Renal cortex interstitium (tissue), 15 donors: ENCODE measurements around the gene TUBB4B. TPM values are rescaled to one million over a fixed set of nuclear protein-coding genes. Genes with fewer than 3 reads are reported as not detected.

Experiments
- DNase-seq, 11 donors: peaks; one replicate each; pipeline ENCODE4 v3.0.0-alpha.2; 2013; ENCODE audit warnings: low read depth in 9 of 11, low spot score in 4 of 11; ENCODE audit errors: extremely low read depth in 1 of 11
- long read RNA-seq, 16 experiments: transcript quantifications; one replicate each; lab custom pipeline, GENCODE V29; 2026
- polyA plus RNA-seq, 3 donors: library from polyadenylated mRNA; unstranded; fragments of 120-200 nt; gene quantifications; one replicate each; pipeline ENCODE4 v1.2.1, GENCODE V29; 2013; ENCODE audit not compliant: insufficient read length in 3 of 3

The TUBB4B gene
- polyA plus RNA-seq: 100 to 1,000 TPM; 331 to 492 (median 358) TPM
- long read RNA-seq, donor 1, transcript TUBB4B-201 (4 exons, 1,637 nt): major isoform, 177 of 449 reads
- long read RNA-seq, donor 1, partial matches to known transcripts: 268 of 449 reads
- long read RNA-seq, donor 1, other reads (novel, unspliced or antisense): 0 of 449 reads
- long read RNA-seq, donor 2, transcript TUBB4B-202 (3 exons, 2,035 nt): minor isoform, 5 of 214 reads
- long read RNA-seq, donor 2, transcript TUBB4B-201 (4 exons, 1,637 nt): major isoform, 194 of 214 reads
- long read RNA-seq, donor 2, partial matches to known transcripts: 15 of 214 reads
- long read RNA-seq, donor 2, other reads (novel, unspliced or antisense): 0 of 214 reads
- long read RNA-seq, donor 3, transcript TUBB4B-201 (4 exons, 1,637 nt): major isoform, 288 of 587 reads
- long read RNA-seq, donor 3, partial matches to known transcripts: 298 of 587 reads
- long read RNA-seq, donor 3, other reads (novel, unspliced or antisense): 0 of 587 reads
- long read RNA-seq, donor 4, transcript TUBB4B-201 (4 exons, 1,637 nt): major isoform, 169 of 245 reads
- long read RNA-seq, donor 4, partial matches to known transcripts: 75 of 245 reads
- long read RNA-seq, donor 4, other reads (novel, unspliced or antisense): 0 of 245 reads
- long read RNA-seq, donor 5: 0 reads
- long read RNA-seq, donor 6, transcript TUBB4B-201 (4 exons, 1,637 nt): major isoform, 157 of 168 reads
- long read RNA-seq, donor 6, partial matches to known transcripts: 11 of 168 reads
- long read RNA-seq, donor 6, other reads (novel, unspliced or antisense): 0 of 168 reads
- long read RNA-seq, donor 7, transcript TUBB4B-201 (4 exons, 1,637 nt): major isoform, 248 of 476 reads
- long read RNA-seq, donor 7, partial matches to known transcripts: 226 of 476 reads
- long read RNA-seq, donor 7, other reads (novel, unspliced or antisense): 0 of 476 reads
- long read RNA-seq, donor 8, transcript TUBB4B-201 (4 exons, 1,637 nt): major isoform, 345 of 364 reads
- long read RNA-seq, donor 8, partial matches to known transcripts: 18 of 364 reads
- long read RNA-seq, donor 8, other reads (novel, unspliced or antisense): 0 of 364 reads
- long read RNA-seq, donor 9, transcript TUBB4B-201 (4 exons, 1,637 nt): major isoform, 213 of 223 reads
- long read RNA-seq, donor 9, partial matches to known transcripts: 7 of 223 reads
- long read RNA-seq, donor 9, other reads (novel, unspliced or antisense): 0 of 223 reads
- long read RNA-seq, donor 10, transcript TUBB4B-201 (4 exons, 1,637 nt): major isoform, 237 of 258 reads
- long read RNA-seq, donor 10, partial matches to known transcripts: 17 of 258 reads
- long read RNA-seq, donor 10, other reads (novel, unspliced or antisense): 0 of 258 reads
- long read RNA-seq, donor 11, transcript TUBB4B-201 (4 exons, 1,637 nt): major isoform, 143 of 159 reads
- long read RNA-seq, donor 11, partial matches to known transcripts: 16 of 159 reads
- long read RNA-seq, donor 11, other reads (novel, unspliced or antisense): 0 of 159 reads
- long read RNA-seq, donor 12, transcript TUBB4B-201 (4 exons, 1,637 nt): major isoform, 87 of 87 reads
- long read RNA-seq, donor 12, partial matches to known transcripts: 0 of 87 reads
- long read RNA-seq, donor 12, other reads (novel, unspliced or antisense): 0 of 87 reads
- long read RNA-seq, donor 13: 0 reads
- long read RNA-seq, donor 14, transcript TUBB4B-201 (4 exons, 1,637 nt): major isoform, 176 of 192 reads
- long read RNA-seq, donor 14, partial matches to known transcripts: 13 of 192 reads
- long read RNA-seq, donor 14, other reads (novel, unspliced or antisense): 0 of 192 reads
- long read RNA-seq, donor 15, transcript TUBB4B-201 (4 exons, 1,637 nt): major isoform, 113 of 120 reads
- long read RNA-seq, donor 15, partial matches to known transcripts: 6 of 120 reads
- long read RNA-seq, donor 15, other reads (novel, unspliced or antisense): 0 of 120 reads
- long read RNA-seq, donor 16, transcript TUBB4B-202 (3 exons, 2,035 nt): minor isoform, 6 of 495 reads
- long read RNA-seq, donor 16, transcript TUBB4B-201 (4 exons, 1,637 nt): major isoform, 437 of 495 reads
- long read RNA-seq, donor 16, partial matches to known transcripts: 52 of 495 reads
- long read RNA-seq, donor 16, other reads (novel, unspliced or antisense): 0 of 495 reads

GRCh38 chr9:137240841-137241489, at the start of gene TUBB4B:
TUBB4B (plus strand) TSS chr9:137241287; CDS start chr9:137241361, 74 bp downstream.
- DNase-seq: peak; percentile 98 to 100 (median 99)

- DNase-seq: no peak
Observed at GRCh38 chr9:137191691-137192447, 49.2 kb upstream of the TUBB4B start.

- no peak for DNase-seq
Observed at GRCh38 chr9:137192448-137192780, 48.7 kb upstream of the TUBB4B start.

DNA sequence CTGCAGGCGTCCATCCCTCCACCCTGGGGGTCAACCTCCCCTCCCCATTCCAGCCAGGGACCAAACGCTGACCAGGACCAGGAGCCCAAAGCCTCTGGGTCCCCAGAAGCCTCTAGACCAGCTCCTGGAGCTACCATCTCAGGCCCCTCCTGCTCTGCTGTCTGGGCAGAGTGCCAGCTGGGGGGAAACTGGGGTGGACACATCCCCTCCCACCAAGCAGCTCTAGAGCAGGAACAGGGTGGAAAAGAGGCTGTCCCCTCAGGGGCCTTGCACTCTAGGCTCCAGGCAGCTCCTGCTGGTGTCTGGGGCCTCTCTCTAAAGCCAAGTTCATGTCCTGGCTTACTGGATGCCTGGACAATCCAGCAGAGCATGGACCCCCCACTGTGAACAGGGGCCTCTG, 48.2 kb upstream of the TUBB4B start:
- no peak for DNase-seq

GRCh38 chr9:137193771-137194170, 47.3 kb upstream of the TUBB4B start:
- no peak for DNase-seq

- DNase-seq: no peak
Observed at GRCh38 chr9:137194388-137194787, 46.7 kb upstream of the TUBB4B start.

- DNase-seq: no peak
Observed at GRCh38 chr9:137194909-137195308, 46.2 kb upstream of the TUBB4B start.

- DNase-seq: no peak
Observed at GRCh38 chr9:137195525-137196220, 45.4 kb upstream of the TUBB4B start.

DNA sequence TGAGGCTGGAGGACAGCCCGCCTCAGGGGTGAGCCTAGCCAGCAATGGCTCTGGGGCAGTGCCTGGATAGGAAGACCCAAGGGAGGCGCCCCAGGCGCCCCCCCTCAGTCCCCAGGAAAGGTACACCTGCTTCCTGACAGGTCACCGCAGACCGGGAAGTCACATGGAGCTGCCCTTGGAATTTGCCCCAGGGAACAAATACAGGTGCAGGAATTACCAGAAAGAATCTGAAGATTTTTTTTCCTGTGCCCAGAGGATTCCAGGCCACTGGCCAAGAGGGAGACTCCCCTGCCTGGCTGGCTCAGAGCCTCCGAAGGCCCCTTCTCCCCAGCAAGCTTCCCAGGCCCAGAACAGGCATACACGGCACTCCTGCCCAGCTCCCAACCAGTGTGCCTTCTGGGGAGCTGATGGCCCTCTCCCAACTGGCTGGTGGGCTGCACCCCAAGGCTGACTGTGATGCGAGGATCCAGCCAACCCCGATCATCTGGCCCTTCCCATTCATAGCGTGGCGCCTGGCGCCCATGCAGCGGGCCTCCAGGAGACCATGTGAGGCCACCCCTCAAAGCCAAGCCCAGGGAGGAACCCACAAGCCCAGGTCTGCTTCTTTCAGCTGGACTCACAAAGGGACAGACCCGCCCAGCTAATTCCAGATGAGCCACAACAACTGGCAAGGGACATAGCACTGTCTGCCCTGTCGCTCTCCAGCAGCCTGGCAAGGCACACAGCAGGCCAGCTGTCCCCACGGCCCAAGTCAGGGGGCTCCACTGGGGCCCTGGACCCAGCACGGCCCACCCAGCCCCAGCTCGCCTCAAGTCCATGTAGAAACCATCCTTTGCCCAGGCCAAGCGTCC, 42.8 kb upstream of the TUBB4B start:
- no peak for DNase-seq

DNA sequence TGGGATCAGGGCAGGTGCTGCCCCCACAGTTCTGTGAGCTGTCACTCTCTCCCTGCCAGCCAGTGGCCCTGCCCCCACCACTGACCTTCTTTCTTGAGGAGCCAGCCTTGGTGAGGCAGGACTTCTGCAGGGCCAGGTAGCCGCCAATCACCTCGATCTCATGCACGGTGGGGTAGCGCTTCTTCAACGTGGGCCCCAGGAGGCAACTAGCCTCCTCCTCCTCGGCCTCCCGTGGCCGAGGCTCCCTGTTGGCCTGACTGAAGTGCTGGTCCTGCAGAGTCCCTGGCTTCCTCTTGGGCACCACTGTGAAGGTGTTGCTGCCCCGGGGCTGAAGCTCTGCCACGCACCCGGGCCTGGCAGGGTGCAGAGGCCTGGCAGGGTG, 42.2 kb upstream of the TUBB4B start:
- no peak for DNase-seq

GRCh38 chr9:137199411-137200121, 41.5 kb upstream of the TUBB4B start:
- DNase-seq: no peak

DNA sequence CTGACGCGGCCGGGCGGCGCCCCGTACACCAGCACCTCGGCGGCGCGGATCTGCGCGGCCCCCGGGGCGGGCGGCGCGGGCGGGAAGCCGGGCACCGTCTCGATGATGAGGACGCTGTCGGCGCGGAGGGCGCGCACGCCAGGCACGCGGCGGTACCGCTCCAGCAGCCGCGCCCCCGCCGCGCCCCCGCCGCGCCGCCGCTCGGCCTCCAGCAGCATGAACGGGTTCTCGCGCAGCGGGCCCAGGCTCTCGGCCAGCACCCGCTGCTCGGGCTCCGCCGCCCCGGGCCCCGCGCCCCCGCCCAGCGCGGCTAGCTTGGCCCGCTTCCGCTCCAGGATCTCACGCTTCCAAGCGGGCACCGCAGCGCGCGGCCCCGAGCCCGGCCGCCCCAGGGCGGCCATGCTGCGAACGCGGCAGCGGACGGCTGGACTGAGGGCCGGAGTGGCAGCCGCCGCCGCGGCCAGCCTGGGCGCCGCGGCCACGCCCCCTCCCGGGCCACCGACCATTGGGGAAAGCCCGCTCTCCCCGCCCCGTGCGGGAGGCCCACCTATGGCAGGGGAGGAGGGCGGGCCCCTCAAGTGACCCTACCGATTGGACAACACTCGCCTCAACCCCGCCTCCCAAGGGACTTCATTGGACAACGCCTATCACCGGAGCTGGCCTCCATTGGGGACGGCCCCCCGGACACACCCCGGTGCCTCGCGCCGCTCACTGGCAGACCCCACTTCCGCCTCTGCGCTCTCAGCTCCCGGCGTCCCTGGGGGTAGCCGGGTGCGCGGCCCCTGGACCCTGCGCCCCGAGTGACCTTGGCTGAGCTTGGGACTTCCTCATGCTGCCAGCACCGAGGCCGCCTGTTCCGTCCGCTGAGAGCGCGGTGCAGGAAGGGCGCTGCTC, 40.5 kb upstream of the TUBB4B start, which contains the start of gene TPRN:
TPRN (minus strand) TSS at position 431 of the 894 bp plus-strand sequence; CDS start at position 401, 30 bp downstream.
- peak; percentile 94 to 99 (median 98) for DNase-seq

GRCh38 chr9:137201205-137201868, 39.8 kb upstream of the TUBB4B start:
- DNase-seq: no peak
